Naive B cell (primary cell): ENCODE data around the gene F12. TPM values are rescaled to one million over a fixed set of nuclear protein-coding genes. Genes with fewer than 3 reads are reported as not detected.
"Not testable (repeated sequence)": the region's sequence is repeated elsewhere in the genome, so short reads cannot be mapped to it uniquely, and the experiment has no call there.

Source experiments
- ATAC-seq, 2 donors: fragments of 150-1000 bp; cut with Tn5 transposase; 2 replicates each; pipeline ENCODE4 v1.10.0; 2021; ENCODE audit warnings: low read depth in 2 of 2, mild to moderate bottlenecking in 2 of 2, moderate library complexity in 2 of 2
- DNase-seq: peaks from one replicate; pipeline ENCODE4 v3.0.0; 2022
- H3K27ac Mint-ChIP-seq, 6 donors: one replicate each; pipeline ENCODE4 v1.8.0; 2020 to 2022; ENCODE audit warnings: mild to moderate bottlenecking in 6 of 6, mixed read lengths in 6 of 6, moderate library complexity in 5 of 6, inconsistent platforms in 2 of 6
- H3K27me3 Mint-ChIP-seq, 3 donors: one replicate each; pipeline ENCODE4 v1.8.0; 2021 to 2022; ENCODE audit warnings: mixed read lengths in 3 of 3, mild to moderate bottlenecking in 1 of 3
- H3K36me3 Mint-ChIP-seq, 2 donors: one replicate each; pipeline ENCODE4 v1.8.0; 2020 to 2022; ENCODE audit warnings: mixed read lengths in 2 of 2, inconsistent platforms in 1 of 2, mild to moderate bottlenecking in 1 of 2
- H3K4me1 Mint-ChIP-seq, 3 donors: one replicate each; pipeline ENCODE4 v1.8.0; 2020 to 2022; ENCODE audit warnings: mixed read lengths in 3 of 3, inconsistent platforms in 1 of 3, mild to moderate bottlenecking in 1 of 3, moderate library complexity in 1 of 3
- H3K4me3 Mint-ChIP-seq, 8 donors: one replicate each; pipeline ENCODE4 v1.8.0; 2020 to 2022; ENCODE audit warnings: mild to moderate bottlenecking in 8 of 8, mixed read lengths in 8 of 8, moderate library complexity in 8 of 8, inconsistent platforms in 2 of 8
- H3K9me3 Mint-ChIP-seq, 7 donors: one replicate each; pipeline ENCODE4 v1.8.0; 2020 to 2022; ENCODE audit warnings: mixed read lengths in 7 of 7, mild to moderate bottlenecking in 5 of 7, inconsistent platforms in 2 of 7, moderate library complexity in 1 of 7
- polyA plus RNA-seq, 6 donors: library from polyadenylated mRNA; unstranded; fragments of 300-500 nt; fragmentation: Illumina TruSeq; gene quantifications; one replicate each; pipeline ENCODE4 v1.2.3, GENCODE V29; 2021; ENCODE audit warnings: low read depth in 6 of 6

Gene F12
- polyA plus RNA-seq, 6 donors from 2014 or later, result 0.56 to 1.4 (median 0.57) TPM; not detected in 3

GRCh38 chr5:177426566-177427210 is 17.3 kb upstream of the F12 start, which contains the start of gene GRK6:
GRK6 (plus strand) TSS chr5:177426676; CDS start chr5:177426846, 170 bp downstream.
- DNase-seq, result peak; percentile 78
- peaks cover 49 to 59% (median 54%) of the 10 kb centered on the region in 3 donors for H3K4me1 Mint-ChIP-seq

GRCh38 chr5:177425801-177426565 is 16.6 kb upstream of the F12 start:
- H3K36me3 Mint-ChIP-seq, result no peaks in the 10 kb centered on the region
- peaks cover 43 to 52% (median 47%) of the 10 kb centered on the region in 3 donors for H3K4me1 Mint-ChIP-seq
- H3K9me3 Mint-ChIP-seq, result no peaks in the 10 kb centered on the region
- peak overlapping the region; percentile 96 to 99 (median 98) for H3K27ac Mint-ChIP-seq
- peak; percentile 100 for DNase-seq
- peak; percentile 80 to 81 for ATAC-seq
- H3K27me3 Mint-ChIP-seq, result no peaks in the 10 kb centered on the region
- H3K4me3 Mint-ChIP-seq, result peak overlapping the region; percentile 83 to 100 (median 92)

More at GRCh38 chr5:177426566-177427210, 17.3 kb upstream of the F12 start, which contains the start of gene GRK6:
- Mint-ChIP-seq H3K27me3 (no peaks in the 10 kb centered on the region), H3K9me3 (no peaks in the 10 kb centered on the region), H3K4me3 (peak within 1 kb of the TSS; percentile 83 to 100 (median 93)), H3K36me3 (no peaks in the 10 kb centered on the region), H3K27ac (peak within 1 kb of the TSS; percentile 96 to 99 (median 98))
- ATAC-seq, result peak; percentile 11 to 13

- Mint-ChIP-seq H3K4me1 (peaks cover 36 to 45% (median 40%) of the 10 kb centered on the region in 3 donors), H3K36me3 (no peaks in the 10 kb centered on the region), H3K27ac (peak overlapping the region; percentile 91 to 99 (median 98)), H3K4me3 (peak overlapping the region; percentile 83 to 100 (median 92)), H3K27me3 (no peaks in the 10 kb centered on the region), H3K9me3 (no peaks in the 10 kb centered on the region)
- no peak for DNase-seq
- ATAC-seq, result no peak
Measured at GRCh38 chr5:177425196-177425800, 15.9 kb upstream of the F12 start.

- ATAC-seq, result no peak
- Mint-ChIP-seq H3K9me3 (no peaks in the 10 kb centered on the region), H3K27me3 (no peaks in the 10 kb centered on the region), H3K36me3 (no peaks in the 10 kb centered on the region), H3K4me1 (peaks cover 21 to 29% (median 24%) of the 10 kb centered on the region in 3 donors), H3K27ac (no peak overlapping the region), H3K4me3 (no peak overlapping the region)
- DNase-seq, result no peak
Measured at GRCh38 chr5:177423671-177424070, 14.3 kb upstream of the F12 start.

- peak overlapping the region in 1 of 6 donors; percentile 69 for H3K27ac Mint-ChIP-seq
- H3K4me3 Mint-ChIP-seq, result no peak overlapping the region
- H3K36me3 Mint-ChIP-seq, result no peaks in the 10 kb centered on the region
- ATAC-seq (no peak), DNase-seq (no peak)
- no peaks in the 10 kb centered on the region for H3K27me3 Mint-ChIP-seq
- peaks cover 8 to 13% (median 10%) of the 10 kb centered on the region in 3 donors for H3K4me1 Mint-ChIP-seq
- no peaks in the 10 kb centered on the region for H3K9me3 Mint-ChIP-seq
Measured at GRCh38 chr5:177421062-177421798, 11.9 kb upstream of the F12 start.

GRCh38 chr5:177420472-177420871 is 11.1 kb upstream of the F12 start:
- not testable (repeated sequence) for H3K36me3 Mint-ChIP-seq, H3K4me1 Mint-ChIP-seq, H3K27me3 Mint-ChIP-seq, ATAC-seq, H3K27ac Mint-ChIP-seq, H3K9me3 Mint-ChIP-seq, H3K4me3 Mint-ChIP-seq, DNase-seq

- ATAC-seq, result no peak
- H3K27me3 Mint-ChIP-seq, result no peaks in the 10 kb centered on the region
- H3K27ac Mint-ChIP-seq, result no peak overlapping the region
Measured at GRCh38 chr5:177419046-177419445, 9.7 kb upstream of the F12 start.

GRCh38 chr5:177417081-177417480 is 7.7 kb upstream of the F12 start:
- not testable (repeated sequence) for DNase-seq, H3K4me3 Mint-ChIP-seq, H3K36me3 Mint-ChIP-seq

More at GRCh38 chr5:177419046-177419445, 9.7 kb upstream of the F12 start:
- H3K9me3 Mint-ChIP-seq, result no peaks in the 10 kb centered on the region
- H3K4me3 Mint-ChIP-seq, result peak overlapping the region in 1 of 8 donors; percentile 42
- peaks cover 0 to 4% (median 0%) of the 10 kb centered on the region in 3 donors for H3K4me1 Mint-ChIP-seq
- no peak for DNase-seq
- H3K36me3 Mint-ChIP-seq, result no peaks in the 10 kb centered on the region

GRCh38 chr5:177414481-177414880 is 5.1 kb upstream of the F12 start:
- no peaks in the 10 kb centered on the region for H3K27me3 Mint-ChIP-seq
- no peak overlapping the region for H3K4me3 Mint-ChIP-seq
- H3K9me3 Mint-ChIP-seq, result no peaks in the 10 kb centered on the region
- peaks cover 0 to 10% (median 0%) of the 10 kb centered on the region in 3 donors for H3K4me1 Mint-ChIP-seq
- no peak overlapping the region for H3K27ac Mint-ChIP-seq
- H3K36me3 Mint-ChIP-seq, result no peaks in the 10 kb centered on the region
- DNase-seq, result no peak
- ATAC-seq, result no peak

More at GRCh38 chr5:177417081-177417480, 7.7 kb upstream of the F12 start:
- not testable (repeated sequence) for H3K27ac Mint-ChIP-seq, H3K4me1 Mint-ChIP-seq, ATAC-seq, H3K27me3 Mint-ChIP-seq, H3K9me3 Mint-ChIP-seq

GRCh38 chr5:177412603-177413233 is 3.4 kb upstream of the F12 start:
- no peaks in the 10 kb centered on the region for H3K36me3 Mint-ChIP-seq
- H3K27me3 Mint-ChIP-seq, result no peaks in the 10 kb centered on the region
- no peak overlapping the region for H3K4me3 Mint-ChIP-seq
- no peaks in the 10 kb centered on the region for H3K9me3 Mint-ChIP-seq
- peak overlapping the region in 1 of 6 donors; percentile 80 for H3K27ac Mint-ChIP-seq
- H3K4me1 Mint-ChIP-seq, result peaks cover 0 to 10% (median 0%) of the 10 kb centered on the region in 3 donors
- DNase-seq (no peak), ATAC-seq (peak in 1 of 2 donors; percentile 27)

- Mint-ChIP-seq H3K27me3 (no peaks in the 10 kb centered on the region), H3K4me3 (no peak overlapping the region), H3K9me3 (no peaks in the 10 kb centered on the region), H3K36me3 (no peaks in the 10 kb centered on the region), H3K27ac (peak overlapping the region in 1 of 6 donors; percentile 24), H3K4me1 (peaks cover 6 to 24% (median 13%) of the 10 kb centered on the region in 3 donors)
- DNase-seq (no peak), ATAC-seq (no peak)
Measured at GRCh38 chr5:177410575-177410974, 1.2 kb upstream of the F12 start.

GRCh38 chr5:177405805-177406204 is 3.6 kb downstream of the F12 start:
- peak overlapping the region; percentile 57 to 80 (median 66) for H3K4me3 Mint-ChIP-seq
- H3K27me3 Mint-ChIP-seq, result peaks cover 8 to 25% (median 10%) of the 10 kb centered on the region in 3 donors
- no peaks in the 10 kb centered on the region for H3K36me3 Mint-ChIP-seq
- ATAC-seq, result peak; percentile 46 to 51
- H3K27ac Mint-ChIP-seq, result peak overlapping the region; percentile 33 to 91 (median 85)
- DNase-seq, result peak; percentile 64
- peaks cover 32 to 47% (median 46%) of the 10 kb centered on the region in 3 donors for H3K4me1 Mint-ChIP-seq
- no peaks in the 10 kb centered on the region for H3K9me3 Mint-ChIP-seq
